Measurements from ENCODE around the gene OSM.

Gene OSM

DNA sequence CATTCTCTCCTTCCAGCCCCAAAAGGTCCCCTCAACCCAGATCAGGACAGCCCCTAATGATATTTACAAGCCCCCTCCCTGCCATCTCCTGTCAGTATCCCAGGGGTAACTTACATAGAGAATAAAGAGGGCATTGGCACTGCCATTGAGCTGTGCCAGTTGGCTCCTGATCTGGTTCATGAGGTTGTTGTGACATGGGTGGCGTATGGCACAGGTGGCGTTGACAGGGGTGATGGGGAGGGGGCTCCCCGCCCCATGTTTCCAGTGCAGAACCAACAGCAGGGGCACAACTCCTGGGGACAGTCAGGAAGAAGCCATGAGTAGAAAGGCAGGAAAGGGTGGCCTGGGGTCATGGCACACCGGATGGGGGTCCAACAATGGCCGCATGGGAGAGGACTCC lies 22.0 kb downstream of the OSM start:
- TF ChIP-seq, protein P1, sequence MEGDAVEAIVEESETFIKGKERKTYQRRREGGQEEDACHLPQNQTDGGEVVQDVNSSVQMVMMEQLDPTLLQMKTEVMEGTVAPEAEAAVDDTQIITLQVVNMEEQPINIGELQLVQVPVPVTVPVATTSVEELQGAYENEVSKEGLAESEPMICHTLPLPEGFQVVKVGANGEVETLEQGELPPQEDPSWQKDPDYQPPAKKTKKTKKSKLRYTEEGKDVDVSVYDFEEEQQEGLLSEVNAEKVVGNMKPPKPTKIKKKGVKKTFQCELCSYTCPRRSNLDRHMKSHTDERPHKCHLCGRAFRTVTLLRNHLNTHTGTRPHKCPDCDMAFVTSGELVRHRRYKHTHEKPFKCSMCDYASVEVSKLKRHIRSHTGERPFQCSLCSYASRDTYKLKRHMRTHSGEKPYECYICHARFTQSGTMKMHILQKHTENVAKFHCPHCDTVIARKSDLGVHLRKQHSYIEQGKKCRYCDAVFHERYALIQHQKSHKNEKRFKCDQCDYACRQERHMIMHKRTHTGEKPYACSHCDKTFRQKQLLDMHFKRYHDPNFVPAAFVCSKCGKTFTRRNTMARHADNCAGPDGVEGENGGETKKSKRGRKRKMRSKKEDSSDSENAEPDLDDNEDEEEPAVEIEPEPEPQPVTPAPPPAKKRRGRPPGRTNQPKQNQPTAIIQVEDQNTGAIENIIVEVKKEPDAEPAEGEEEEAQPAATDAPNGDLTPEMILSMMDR (conservative IDR thresholded peaks at IDR 0.05; ENCODE audit: low read depth, low read length) = no peak
- H3K4me3 ChIP-seq (ENCODE audit: low read depth, low read length) = peak overlapping the region; percentile 78
- no peak for DNase-seq (ENCODE audit: low read depth)

DNA sequence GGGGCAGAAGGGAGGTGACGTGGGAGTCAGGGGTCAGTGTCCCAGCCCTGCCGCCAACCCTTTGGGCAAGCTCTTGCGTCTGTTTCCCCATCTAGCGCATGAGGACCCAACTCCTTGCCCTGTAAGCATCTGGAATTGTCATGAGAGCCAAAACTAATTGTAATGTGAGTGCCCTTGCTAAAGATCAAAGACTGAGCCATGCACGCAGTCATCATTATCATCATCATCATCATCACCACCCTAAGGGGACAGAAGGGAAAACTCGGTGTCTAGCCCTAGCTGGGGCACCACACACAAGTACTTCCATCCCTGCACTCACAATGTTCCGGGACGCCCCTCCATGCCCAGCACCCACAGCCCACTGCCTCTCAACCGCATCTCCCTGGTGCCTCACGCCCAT lies 22.6 kb downstream of the OSM start:
- no peak for DNase-seq (ENCODE audit: low read depth)
- TF ChIP-seq, protein P1 (conservative IDR thresholded peaks at IDR 0.05; ENCODE audit: low read depth, low read length) = no peak
- peak overlapping the region; percentile 34 for H3K4me3 ChIP-seq (ENCODE audit: low read depth, low read length)

DNA sequence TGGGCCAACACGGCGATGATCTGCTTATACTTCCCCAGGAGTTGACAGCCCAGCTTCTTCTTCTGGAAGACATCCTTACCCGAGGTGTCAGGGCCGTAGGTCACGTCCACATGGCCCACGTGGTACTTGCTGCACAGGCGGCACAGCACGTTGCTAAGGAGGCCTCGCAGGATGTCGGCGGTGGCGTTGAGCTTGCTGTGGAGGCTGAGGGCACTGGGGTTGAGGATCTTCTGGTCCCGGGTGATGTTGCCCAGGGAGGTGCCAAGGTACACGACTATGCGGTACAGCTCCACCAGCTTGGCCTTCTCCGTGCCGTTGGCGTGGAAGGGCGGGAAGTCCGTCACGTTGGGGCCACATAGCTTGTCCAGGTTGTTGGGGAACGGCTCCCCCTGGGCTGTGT lies 23.0 kb downstream of the OSM start:
- peak overlapping the region; percentile 17 for H3K4me3 ChIP-seq (ENCODE audit: low read depth, low read length)
- TF ChIP-seq, protein P1 (conservative IDR thresholded peaks at IDR 0.05; ENCODE audit: low read depth, low read length) = no peak
- DNase-seq (ENCODE audit: low read depth) = no peak

DNA sequence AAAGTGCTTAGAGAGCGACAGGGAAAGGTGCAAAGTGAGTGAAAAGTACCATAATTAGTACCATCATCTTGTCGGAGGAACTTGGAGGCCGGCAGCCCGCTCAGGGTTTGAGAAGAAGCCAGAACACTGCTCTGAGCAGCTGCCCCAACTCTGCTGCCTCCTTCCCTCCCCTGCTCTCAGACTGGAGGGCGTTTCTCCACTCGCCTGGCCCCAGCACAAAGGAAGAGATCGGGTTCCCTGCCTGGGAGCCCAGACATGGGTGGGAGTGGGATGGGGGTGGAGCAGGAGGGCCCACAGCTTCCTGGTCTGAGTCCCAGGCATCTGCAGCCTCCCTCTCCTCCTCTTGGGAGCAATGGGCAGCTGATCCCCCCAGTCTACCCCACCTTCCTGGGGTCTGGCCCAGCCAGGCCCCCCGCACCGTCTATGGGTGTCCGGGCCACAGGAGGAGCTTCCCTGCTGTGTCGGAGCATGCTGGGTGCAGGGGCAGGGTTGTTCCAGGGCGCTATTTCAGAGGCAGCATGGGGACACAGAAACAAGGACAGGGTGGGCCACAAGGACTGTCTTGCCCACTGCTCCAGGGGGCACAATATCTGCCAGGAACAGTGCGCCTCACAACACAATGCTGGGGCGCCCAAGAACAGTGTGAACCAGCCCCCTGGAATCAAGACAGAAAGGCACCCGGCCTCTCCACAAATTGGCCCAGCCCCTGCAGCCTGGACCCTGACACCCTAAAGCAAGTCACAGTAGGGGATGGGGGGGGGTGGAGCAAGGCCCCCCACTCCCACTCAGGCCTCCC lies 24.9 kb downstream of the OSM start:
- TF ChIP-seq, protein P1 (conservative IDR thresholded peaks at IDR 0.05; ENCODE audit: low read depth, low read length) = no peak
- no peak overlapping the region for H3K4me3 ChIP-seq (ENCODE audit: low read depth, low read length)
- peak; percentile 55 for DNase-seq (ENCODE audit: low read depth)

DNA sequence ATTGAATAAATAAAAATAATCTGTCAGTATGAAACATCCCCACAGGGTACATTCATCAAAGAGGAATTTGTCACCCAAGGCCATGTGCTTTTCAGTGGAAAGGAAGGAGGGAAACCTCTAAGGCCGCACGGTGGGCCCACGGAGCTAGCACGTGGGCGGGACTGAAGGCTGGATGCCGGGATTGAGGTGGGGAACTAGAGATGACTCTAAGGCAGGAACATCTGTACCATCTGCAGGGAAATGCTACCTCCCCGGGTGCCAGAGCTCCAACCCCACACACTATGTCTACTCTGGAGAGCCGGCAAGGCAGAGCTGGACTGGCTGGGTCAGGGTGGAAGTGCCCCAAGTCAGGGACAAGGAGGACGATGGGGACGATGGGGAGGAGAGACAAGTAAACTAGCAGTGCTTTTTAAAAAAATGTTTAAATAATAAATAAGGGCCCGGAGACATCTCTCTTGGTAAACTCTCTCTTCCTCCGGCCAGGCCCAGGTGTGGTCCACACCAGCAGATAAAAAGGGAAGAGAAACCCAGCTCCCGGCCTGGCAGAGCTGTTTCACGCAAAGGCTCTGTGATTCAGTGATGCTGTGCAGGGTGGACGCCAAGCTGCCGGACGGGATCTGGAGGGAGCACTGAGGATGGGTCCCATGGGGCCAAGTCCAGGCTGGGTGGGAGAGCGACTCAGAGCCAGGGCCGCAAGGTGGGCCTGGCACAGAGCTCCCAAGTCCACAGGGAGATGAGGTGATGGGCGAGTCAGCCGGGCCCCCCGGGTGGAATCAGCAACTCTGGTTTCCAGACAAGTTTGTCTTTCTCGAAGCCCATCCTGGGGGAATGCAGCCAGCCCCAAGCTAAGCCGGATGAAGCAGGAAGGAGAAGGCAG lies 25.9 kb downstream of the OSM start:
- no peak for DNase-seq (ENCODE audit: low read depth)
- TF ChIP-seq, protein P1 (conservative IDR thresholded peaks at IDR 0.05; ENCODE audit: low read depth, low read length) = no peak
- no peak overlapping the region for H3K4me3 ChIP-seq (ENCODE audit: low read depth, low read length)

DNA sequence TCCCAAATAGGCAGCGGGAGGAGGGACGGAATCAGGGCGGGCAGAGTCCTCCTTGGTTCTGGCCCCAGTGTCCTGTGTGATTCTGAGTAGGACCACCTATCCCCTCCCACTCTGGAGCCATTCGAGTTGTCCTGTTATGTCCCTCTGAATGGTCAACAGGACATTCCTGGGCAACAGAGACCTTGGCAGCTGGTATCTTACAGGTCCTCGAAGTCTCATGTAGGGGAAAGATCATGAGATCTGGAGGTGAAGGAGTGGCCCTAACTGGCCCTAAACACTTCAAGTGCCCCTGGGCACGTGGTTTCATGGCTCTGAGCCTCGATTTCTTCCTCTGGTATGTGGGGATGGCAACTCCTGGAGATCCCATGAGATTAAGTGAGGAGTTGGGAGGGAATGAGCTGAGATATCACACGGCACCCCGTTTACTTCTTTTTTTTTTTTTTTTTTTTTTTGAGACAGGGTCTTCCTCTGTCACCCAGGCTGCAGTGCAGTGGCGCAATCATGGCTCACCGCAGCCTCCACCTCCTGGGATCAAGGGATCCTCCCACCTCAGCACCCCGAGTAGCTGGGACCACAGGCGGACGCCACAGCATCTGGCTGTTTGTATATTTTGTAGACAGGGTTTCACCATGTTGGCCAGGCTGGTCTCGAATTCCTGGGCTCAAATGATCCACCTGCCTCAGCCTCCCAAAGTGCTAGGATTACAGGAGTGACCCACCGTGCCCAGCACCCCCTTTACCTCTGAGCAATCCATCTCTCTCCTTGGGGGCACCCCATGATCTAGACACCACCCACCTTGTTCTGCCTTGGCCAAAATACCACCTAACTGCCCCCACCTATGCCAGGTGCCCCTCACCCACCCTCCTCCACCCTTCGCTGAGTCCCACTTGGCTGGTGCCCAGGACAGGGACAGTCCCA lies 26.9 kb downstream of the OSM start:
- no peak overlapping the region for H3K4me3 ChIP-seq (ENCODE audit: low read depth, low read length)
- TF ChIP-seq, protein P1 (conservative IDR thresholded peaks at IDR 0.05; ENCODE audit: low read depth, low read length) = no peak
- DNase-seq (ENCODE audit: low read depth) = no peak

Data from choroid plexus epithelial cell (primary cell).